ENCODE results near the gene RAD17.

Gene RAD17

GRCh38 chr5:69462170-69462569 lies 92.6 kb downstream of the RAD17 start:
- DNase-seq (ENCODE audit: low spot score), result no peak

Data from globus pallidus (tissue), 1 donor.